Measurements from ENCODE around the gene FAM78B. TPM values are rescaled to one million over a fixed set of nuclear protein-coding genes. Genes with fewer than 3 reads are reported as not detected.

Gene FAM78B
- polyA plus RNA-seq (2012; ENCODE audit: insufficient read depth, insufficient read length, low read depth), result 9.1 TPM

- Histone ChIP-seq H3K9me3 (no peaks in the 10 kb centered on the region), H3K4me3 (ENCODE audit: low read depth, low read length) (peak within 1 kb of the TSS; percentile 67), H3K36me3 (no peaks in the 10 kb centered on the region), H3K4me1 (no peaks in the 10 kb centered on the region), H3K27me3 (peaks cover 31% of the 10 kb centered on the region)
- DNase-seq, result peak; percentile 80
- TF ChIP-seq CTCF (IDR thresholded peaks at IDR 0.05; ENCODE audit: low read depth, low read length), result peak; percentile 15; the same call in 1 of the 2 replicates
These were observed at the start of gene FAM78B for GRCh38 chr1:166166698-166167571. FAM78B (minus strand) TSS chr1:166167001; CDS start chr1:166166248, 753 bp downstream.

- no peaks in the 10 kb centered on the region for H3K9me3 ChIP-seq
- no peak for DNase-seq
- no peaks in the 10 kb centered on the region for H3K27me3 ChIP-seq
- H3K4me3 ChIP-seq (ENCODE audit: low read depth, low read length), result no peak overlapping the region
- TF ChIP-seq CTCF (IDR thresholded peaks at IDR 0.05; ENCODE audit: low read depth, low read length), result no peak
- no peaks in the 10 kb centered on the region for H3K36me3 ChIP-seq
- peaks cover 6% of the 10 kb centered on the region; the same call in 1 of the 2 replicates for H3K4me1 ChIP-seq
These were observed 35.7 kb upstream of the FAM78B start for GRCh38 chr1:166202546-166202945.

GRCh38 chr1:166200743-166201142 is 33.9 kb upstream of the FAM78B start:
- TF ChIP-seq CTCF (IDR thresholded peaks at IDR 0.05; ENCODE audit: low read depth, low read length), result no peak
- no peaks in the 10 kb centered on the region for H3K36me3 ChIP-seq
- H3K4me1 ChIP-seq, result peaks cover 5% of the 10 kb centered on the region; the same call in 1 of the 2 replicates
- H3K4me3 ChIP-seq (ENCODE audit: low read depth, low read length), result no peak overlapping the region
- no peaks in the 10 kb centered on the region for H3K27me3 ChIP-seq
- DNase-seq, result no peak
- H3K9me3 ChIP-seq, result no peaks in the 10 kb centered on the region

GRCh38 chr1:166197597-166197996 is 30.8 kb upstream of the FAM78B start:
- Histone ChIP-seq H3K27me3 (no peaks in the 10 kb centered on the region), H3K4me3 (ENCODE audit: low read depth, low read length) (no peak overlapping the region), H3K36me3 (no peaks in the 10 kb centered on the region), H3K9me3 (no peaks in the 10 kb centered on the region), H3K4me1 (peaks cover 5% of the 10 kb centered on the region; the same call in 1 of the 2 replicates)
- no peak for DNase-seq
- no peak for TF ChIP-seq CTCF (IDR thresholded peaks at IDR 0.05; ENCODE audit: low read depth, low read length)

- H3K9me3 ChIP-seq, result no peaks in the 10 kb centered on the region
- no peaks in the 10 kb centered on the region for H3K27me3 ChIP-seq
- no peaks in the 10 kb centered on the region for H3K36me3 ChIP-seq
- DNase-seq, result no peak
- TF ChIP-seq CTCF (IDR thresholded peaks at IDR 0.05; ENCODE audit: low read depth, low read length), result no peak
- H3K4me3 ChIP-seq (ENCODE audit: low read depth, low read length), result no peak overlapping the region
- H3K4me1 ChIP-seq, result peaks cover 5% of the 10 kb centered on the region; the same call in 1 of the 2 replicates
These were observed 30.3 kb upstream of the FAM78B start for GRCh38 chr1:166197141-166197540.

Measured in BE2C (cell line).